BLaER1 (cell line): Measurements from ENCODE around the gene IGSF9.
"Not testable (repeated sequence)": the region's sequence is repeated elsewhere in the genome, so short reads cannot be mapped to it uniquely, and the experiment has no call there.

ENCODE experiments used
- H3K27ac ChIP-seq: shearing (Covaris generic); formaldehyde crosslinking; 2 replicates; pipeline ENCODE4 v1.8.1; 2022
- H3K27me3 ChIP-seq: shearing (Covaris generic); formaldehyde crosslinking; 2 replicates; pipeline ENCODE4 v1.8.1; 2022
- H3K36me3 ChIP-seq: shearing (Covaris generic); formaldehyde crosslinking; 2 replicates; pipeline ENCODE4 v1.8.1; 2022
- H3K4me1 ChIP-seq: shearing (Covaris generic); formaldehyde crosslinking; 2 replicates; pipeline ENCODE4 v1.8.1; 2022
- H3K4me2 ChIP-seq: shearing (Covaris generic); formaldehyde crosslinking; 2 replicates; pipeline ENCODE4 v1.8.1; 2022
- H3K4me3 ChIP-seq: shearing (Covaris generic); formaldehyde crosslinking; 2 replicates; pipeline ENCODE4 v1.8.1; 2022
- H3K9ac ChIP-seq: shearing (Covaris generic); formaldehyde crosslinking; 2 replicates; pipeline ENCODE4 v1.8.1; 2022
- H3K9me3 ChIP-seq: shearing (Covaris generic); formaldehyde crosslinking; 2 replicates; pipeline ENCODE4 v1.8.1; 2022
- H4K20me1 ChIP-seq: shearing (Covaris generic); formaldehyde crosslinking; 2 replicates; pipeline ENCODE4 v1.8.1; 2022
- Cebpa-rat ChIP-seq: shearing (Covaris generic); IDR thresholded peaks from 2 replicates; pipeline ENCODE4 v1.8.1; 2022

IGSF9 gene

GRCh38 chr1:159900755-159901360 is 44.6 kb downstream of the IGSF9 start:
- TF ChIP-seq Cebpa-rat = no peak
- no peak overlapping the region for H3K27ac ChIP-seq

GRCh38 chr1:159900086-159900680 is 45.2 kb downstream of the IGSF9 start, which contains the start of gene CFAP45:
Gene CFAP45, minus strand, starts transcription at chr1:159900165. Its CDS starts 67 bp downstream, at chr1:159900098.
- no peaks in the 10 kb centered on the region for H3K36me3 ChIP-seq
- no peak for TF ChIP-seq Cebpa-rat
- no peak within 1 kb of the TSS for H3K27ac ChIP-seq
- no peak within 1 kb of the TSS for H3K4me2 ChIP-seq
- H3K9ac ChIP-seq = no peak within 1 kb of the TSS
- H3K9me3 ChIP-seq = peaks cover 21% of the 10 kb centered on the region
- H3K27me3 ChIP-seq = no peaks in the 10 kb centered on the region
- no peak within 1 kb of the TSS for H3K4me3 ChIP-seq
- H3K4me1 ChIP-seq = peaks cover 6% of the 10 kb centered on the region; the same call in 1 of the 2 replicates
- H4K20me1 ChIP-seq = no peaks in the 10 kb centered on the region

More at GRCh38 chr1:159900755-159901360, 44.6 kb downstream of the IGSF9 start:
- peaks cover 6% of the 10 kb centered on the region; the same call in 1 of the 2 replicates for H3K4me1 ChIP-seq
- no peak overlapping the region for H3K9ac ChIP-seq
- no peaks in the 10 kb centered on the region for H3K36me3 ChIP-seq
- H3K9me3 ChIP-seq = peaks cover 21% of the 10 kb centered on the region
- H4K20me1 ChIP-seq = no peaks in the 10 kb centered on the region
- no peaks in the 10 kb centered on the region for H3K27me3 ChIP-seq
- peak overlapping the region; percentile 19; the same call in 1 of the 2 replicates for H3K4me2 ChIP-seq
- H3K4me3 ChIP-seq = no peak overlapping the region

- H3K4me3 ChIP-seq, H3K4me1 ChIP-seq, H3K4me2 ChIP-seq, H3K36me3 ChIP-seq, H4K20me1 ChIP-seq, H3K9ac ChIP-seq, H3K27me3 ChIP-seq, H3K27ac ChIP-seq: not testable (repeated sequence)
- peaks cover 17% of the 10 kb centered on the region for H3K9me3 ChIP-seq
Measured at GRCh38 chr1:159899634-159900033, 45.8 kb downstream of the IGSF9 start.

GRCh38 chr1:159898527-159898926 is 46.9 kb downstream of the IGSF9 start:
- TF ChIP-seq Cebpa-rat = no peak
- no peak overlapping the region for H3K4me3 ChIP-seq

GRCh38 chr1:159897962-159898361 is 47.5 kb downstream of the IGSF9 start:
- Histone ChIP-seq H3K4me1 (peaks cover 6% of the 10 kb centered on the region; the same call in 1 of the 2 replicates), H3K9ac (no peak overlapping the region), H3K27me3 (no peaks in the 10 kb centered on the region), H3K36me3 (no peaks in the 10 kb centered on the region), H4K20me1 (no peaks in the 10 kb centered on the region), H3K4me2 (no peak overlapping the region), H3K27ac (no peak overlapping the region), H3K4me3 (no peak overlapping the region), H3K9me3 (no peaks in the 10 kb centered on the region)
- no peak for TF ChIP-seq Cebpa-rat

More at GRCh38 chr1:159898527-159898926, 46.9 kb downstream of the IGSF9 start:
- peaks cover 6% of the 10 kb centered on the region; the same call in 1 of the 2 replicates for H3K9me3 ChIP-seq
- H3K27ac ChIP-seq = no peak overlapping the region
- H3K4me2 ChIP-seq = no peak overlapping the region
- no peaks in the 10 kb centered on the region for H3K36me3 ChIP-seq
- H3K4me1 ChIP-seq = peaks cover 6% of the 10 kb centered on the region; the same call in 1 of the 2 replicates
- H3K27me3 ChIP-seq = no peaks in the 10 kb centered on the region
- no peaks in the 10 kb centered on the region for H4K20me1 ChIP-seq
- no peak overlapping the region for H3K9ac ChIP-seq

- Histone ChIP-seq H3K36me3 (no peaks in the 10 kb centered on the region), H3K4me2 (no peak overlapping the region), H4K20me1 (no peaks in the 10 kb centered on the region), H3K27ac (no peak overlapping the region), H3K9me3 (no peaks in the 10 kb centered on the region), H3K27me3 (no peaks in the 10 kb centered on the region), H3K4me3 (no peak overlapping the region), H3K9ac (no peak overlapping the region), H3K4me1 (peaks cover 5% of the 10 kb centered on the region; the same call in 1 of the 2 replicates)
- TF ChIP-seq Cebpa-rat = no peak
Measured at GRCh38 chr1:159896546-159896930, 48.9 kb downstream of the IGSF9 start.

- Histone ChIP-seq H3K4me3 (no peak overlapping the region), H3K4me2 (no peak overlapping the region), H3K9me3 (no peaks in the 10 kb centered on the region), H3K27ac (no peak overlapping the region), H4K20me1 (no peaks in the 10 kb centered on the region), H3K9ac (no peak overlapping the region), H3K36me3 (no peaks in the 10 kb centered on the region), H3K4me1 (no peaks in the 10 kb centered on the region; the same call in 1 of the 2 replicates), H3K27me3 (no peaks in the 10 kb centered on the region)
- TF ChIP-seq Cebpa-rat = no peak
Measured at GRCh38 chr1:159895836-159896545, 49.4 kb downstream of the IGSF9 start.

GRCh38 chr1:159895286-159895685 is 50.1 kb downstream of the IGSF9 start:
- Histone ChIP-seq H3K9ac (no peak overlapping the region), H3K4me1 (peaks cover 2% of the 10 kb centered on the region), H4K20me1 (no peaks in the 10 kb centered on the region), H3K4me3 (no peak overlapping the region), H3K9me3 (no peaks in the 10 kb centered on the region), H3K27ac (no peak overlapping the region), H3K27me3 (no peaks in the 10 kb centered on the region), H3K36me3 (no peaks in the 10 kb centered on the region), H3K4me2 (no peak overlapping the region)
- TF ChIP-seq Cebpa-rat = no peak

- TF ChIP-seq Cebpa-rat = no peak
- Histone ChIP-seq H3K9me3 (no peaks in the 10 kb centered on the region), H4K20me1 (no peaks in the 10 kb centered on the region), H3K27ac (no peak overlapping the region), H3K4me2 (no peak overlapping the region), H3K36me3 (no peaks in the 10 kb centered on the region), H3K4me1 (peaks cover 12% of the 10 kb centered on the region), H3K4me3 (no peak overlapping the region), H3K27me3 (no peaks in the 10 kb centered on the region), H3K9ac (no peak overlapping the region)
Measured at GRCh38 chr1:159892944-159893343, 52.5 kb downstream of the IGSF9 start.
